B cell (primary cell): Measurements from ENCODE around the gene DNAJC10. TPM values are rescaled to one million over a fixed set of nuclear protein-coding genes. Genes with fewer than 3 reads are reported as not detected.
A peak's percentile ranks its signal among the peaks of the same experiment; 100 is the strongest.

Experiments used
- ATAC-seq: fragments of 200-7000 bp; cut with Tn5 transposase; one replicate; pipeline ENCODE4 v1.10.0; 2021; ENCODE audit warnings: low read depth, mild to moderate bottlenecking, moderate number of reproducible peaks, moderate library complexity
- CTCF ChIA-PET: fragments of 350-600 bp; sonication (Branson Sonifier 250); formaldehyde crosslinking; loops from one replicate; lab custom pipeline; 2021; ENCODE audit warnings: antibody characterized with exemption, inconsistent platforms; lab: Charles Lee
- POLR2A ChIA-PET: fragments of 350-600 bp; sonication (Branson Sonifier 250); formaldehyde crosslinking; loops from one replicate; lab custom pipeline; 2021; ENCODE audit warnings: antibody characterized with exemption; lab: Charles Lee
- DNase-seq: peaks from one replicate; pipeline ENCODE4 v3.0.0; 2013
- H2AFZ ChIP-seq: 2 replicates; pipeline ENCODE4 v1.6.1; 2012; ENCODE audit warnings: mild to moderate bottlenecking, low read depth, low read length; ENCODE audit not compliant: insufficient read depth, poor library complexity, severe bottlenecking
- H3K27ac ChIP-seq, 2 donors: 1 replicate in 1 of 2; 2 replicates in 1 of 2; pipeline ENCODE4 v1.5.1; 2012 to 2013; ENCODE audit warnings: low read length in 2 of 2, mild to moderate bottlenecking in 2 of 2, moderate library complexity in 1 of 2
- H3K27me3 ChIP-seq, 4 experiments: fragments of 200-600 bp in 1 of 4; sonication (generic) in 1 of 4; replicated peaks in 1 of 4; 1 replicate in 2 of 4; 2 replicates in 2 of 4; pipeline versions ENCODE4 v1.6.1 to v1.7.0; 2013 to 2016; ENCODE audit warnings: low read length in 3 of 4, mild to moderate bottlenecking in 2 of 4, mixed read lengths in 1 of 4, moderate library complexity in 1 of 4; ENCODE audit not compliant: insufficient read depth in 4 of 4, control insufficient read depth in 3 of 4; ENCODE audit errors: control extremely low read depth in 1 of 4
- H3K36me3 ChIP-seq, 2 experiments: replicated peaks in 1 of 2; 1 replicate in 1 of 2; 2 replicates in 1 of 2; pipeline versions ENCODE4 v1.6.1 to v1.7.1; 2013; ENCODE audit warnings: low read length in 1 of 2; ENCODE audit not compliant: insufficient read depth in 2 of 2, control insufficient read depth in 1 of 2; ENCODE audit errors: control extremely low read depth in 1 of 2, extremely low read depth in 1 of 2
- H3K4me1 ChIP-seq, 2 donors: fragments of 200-600 bp in 1 of 2; sonication (generic) in 1 of 2; 1 replicate in 1 of 2; 2 replicates in 1 of 2; pipeline versions ENCODE4 v1.5.1 to v1.6.1; 2013 to 2017; ENCODE audit warnings: low read length in 2 of 2; ENCODE audit not compliant: control insufficient read depth in 2 of 2, insufficient read depth in 2 of 2
- H3K4me2 ChIP-seq: replicated peaks from 2 replicates; pipeline ENCODE3; 2012; ENCODE audit warnings: mild to moderate bottlenecking, low read depth, low read length; ENCODE audit not compliant: poor library complexity, severe bottlenecking
- H3K4me3 ChIP-seq, 5 experiments: fragments of 200-600 bp in 1 of 5; sonication (generic) in 1 of 5; 1 replicate in 3 of 5; 2 replicates in 2 of 5; pipeline versions ENCODE4 v1.5.1 to v1.7.0; 2011 to 2016; ENCODE audit warnings: low read length in 4 of 5, mild to moderate bottlenecking in 4 of 5, low read depth in 2 of 5, control low read depth in 1 of 5, moderate library complexity in 1 of 5; ENCODE audit not compliant: insufficient read depth in 1 of 5; ENCODE audit errors: control extremely low read depth in 1 of 5, extremely low read depth in 1 of 5
- H3K79me2 ChIP-seq: fragments of 200-600 bp; sonication (generic); one replicate; pipeline ENCODE4 v1.6.0; 2016; ENCODE audit warnings: low read length; ENCODE audit not compliant: control insufficient read depth, insufficient read depth
- H3K9ac ChIP-seq: fragments of 200-600 bp; sonication (generic); 2 replicates; pipeline ENCODE4 v1.6.1; 2017; ENCODE audit warnings: mild to moderate bottlenecking, low read length, moderate library complexity
- H3K9me3 ChIP-seq, 3 donors: one replicate each; pipeline versions ENCODE4 v1.6.1 to v1.7.1; 2013; ENCODE audit warnings: low read length in 2 of 3; ENCODE audit not compliant: control insufficient read depth in 2 of 3, insufficient read depth in 1 of 3; ENCODE audit errors: control extremely low read depth in 1 of 3
- H4K20me1 ChIP-seq: 2 replicates; pipeline ENCODE4 v1.6.0; 2012; ENCODE audit warnings: mild to moderate bottlenecking, low read length; ENCODE audit not compliant: insufficient read depth, control insufficient read depth, poor library complexity, severe bottlenecking
- H3K27ac Mint-ChIP-seq: one replicate; pipeline ENCODE4 v1.8.0; 2021; ENCODE audit warnings: mixed read lengths
- H3K27me3 Mint-ChIP-seq: one replicate; pipeline ENCODE4 v1.8.0; 2021; ENCODE audit warnings: mixed read lengths
- H3K4me1 Mint-ChIP-seq: one replicate; pipeline ENCODE4 v1.8.0; 2021; ENCODE audit warnings: mixed read lengths
- H3K4me3 Mint-ChIP-seq: one replicate; pipeline ENCODE4 v1.8.0; 2021; ENCODE audit warnings: mixed read lengths
- H3K9me3 Mint-ChIP-seq: one replicate; pipeline ENCODE4 v1.8.0; 2022; ENCODE audit warnings: mixed read lengths; ENCODE audit not compliant: insufficient read depth
- CTCF ChIP-seq: fragments of 200-600 bp; IDR thresholded peaks from one replicate; pipeline ENCODE4 v1.8.0; 2022; ENCODE audit warnings: antibody characterized with exemption, mild to moderate bottlenecking
- EZH2 ChIP-seq: IDR thresholded peaks from 2 replicates; pipeline ENCODE4 v1.6.1; 2012; ENCODE audit warnings: borderline replicate concordance, low read depth, mild to moderate bottlenecking, moderate library complexity, low read length; ENCODE audit not compliant: insufficient read depth, poor library complexity, severe bottlenecking
- WGBS: methylation state at CpG from one replicate; pipeline ENCODE4 v1.1.5; 2013; ENCODE audit warnings: missing lambda C conversion rate; ENCODE audit not compliant: insufficient coverage; 5-methylcytosine and 5-hydroxymethylcytosine counted together
- intact Hi-C: fragments of 100-400 bp; cut with micrococcal nuclease; formaldehyde crosslinking; loops from one replicate; pipeline ENCODE4 v1.10.0; 2022
- polyA plus RNA-seq: library from polyadenylated mRNA; depleted of rRNA; stranded (reverse); fragments of >200 nt; gene quantifications from 2 replicates; pipeline ENCODE4 v1.2.3, GENCODE V29; 2012
- total RNA-seq, 2 donors: library from RNA; stranded (reverse); fragments of 120-200 nt in 1 of 2; gene quantifications; 1 replicate in 1 of 2; 2 replicates in 1 of 2; pipeline versions ENCODE4 v1.2.3 to v1.2.4, GENCODE V29; 2013 to 2022

Gene DNAJC10
- total and polyA plus RNA-seq, 2 donors (not counting 1 experiment from before 2014, with no cell fraction given) = 41.3 to 115 TPM

GRCh38 chr2:182728014-182728413 is 12.0 kb downstream of the DNAJC10 start:
- Mint-ChIP-seq H3K4me3 (peak overlapping the region; percentile 5), H3K9me3 (no peaks in the 10 kb centered on the region), H3K27ac (no peak overlapping the region), H3K27me3 (no peaks in the 10 kb centered on the region), H3K4me1 (peaks cover 21% of the 10 kb centered on the region)
- CTCF ChIA-PET = interaction anchor here (1.1 kb wide), 1 partner anchor 61 kb away, joined by 3 read pairs; no protein-coding TSS in a partner anchor
- H3K4me1 ChIP-seq = no peaks in the 10 kb centered on the region
- POLR2A ChIA-PET = no interaction called here
- H3K79me2 ChIP-seq = peaks cover 37% of the 10 kb centered on the region
- H3K27me3 ChIP-seq = no peaks in the 10 kb centered on the region
- H3K27ac ChIP-seq = no peak overlapping the region
- peaks cover 12 to 68% of the 10 kb centered on the region in 2 experiments for H3K36me3 ChIP-seq
- H3K4me2 ChIP-seq = no peak overlapping the region
- WGBS = no CpG with 5 or more reads among the region's 4 CpGs
- no peaks in the 10 kb centered on the region for H3K9me3 ChIP-seq
- DNase-seq (no peak), ATAC-seq (no peak)
- H3K4me3 ChIP-seq = no peak overlapping the region
- TF ChIP-seq CTCF (no peak), EZH2 (no peak)
- H3K9ac ChIP-seq = no peak overlapping the region
- intact Hi-C loops = no loop called here
- no peak overlapping the region for H2AFZ ChIP-seq
- peaks cover 8% of the 10 kb centered on the region for H4K20me1 ChIP-seq

GRCh38 chr2:182729710-182730339 is 13.8 kb downstream of the DNAJC10 start:
- H3K9ac ChIP-seq = no peak overlapping the region
- H3K4me1 Mint-ChIP-seq = peaks cover 18% of the 10 kb centered on the region
- no peak overlapping the region for H3K4me3 ChIP-seq
- H2AFZ ChIP-seq = no peak overlapping the region
- intact Hi-C loops = no loop called here
- no peak overlapping the region for H3K4me3 Mint-ChIP-seq
- no peaks in the 10 kb centered on the region for H3K9me3 Mint-ChIP-seq
- POLR2A ChIA-PET = no interaction called here
- H3K36me3 ChIP-seq = peaks cover 11 to 61% of the 10 kb centered on the region in 2 experiments
- peaks cover 8% of the 10 kb centered on the region for H4K20me1 ChIP-seq
- TF ChIP-seq CTCF (no peak), EZH2 (no peak)
- H3K27ac ChIP-seq = no peak overlapping the region
- H3K4me1 ChIP-seq = no peaks in the 10 kb centered on the region
- no CpG with 5 or more reads among the region's 2 CpGs for WGBS
- H3K27me3 ChIP-seq = no peaks in the 10 kb centered on the region
- H3K79me2 ChIP-seq = peaks cover 35% of the 10 kb centered on the region
- H3K9me3 ChIP-seq = no peaks in the 10 kb centered on the region
- no peak for DNase-seq
- CTCF ChIA-PET = interaction anchor here (1.0 to 1.1 kb wide), 2 partner anchors 13 to 63 kb away, joined by 3 to 5 read pairs; no protein-coding TSS in a partner anchor
- H3K27ac Mint-ChIP-seq = no peak overlapping the region
- ATAC-seq = no peak
- H3K4me2 ChIP-seq = no peak overlapping the region
- no peaks in the 10 kb centered on the region for H3K27me3 Mint-ChIP-seq
